ENCODE results near the gene SLC22A9.

- TF ChIP-seq CTCF (IDR thresholded peaks at IDR 0.05) (no peak), POLR2AphosphoS5 (IDR thresholded peaks at IDR 0.05) (no peak), POLR2A (IDR thresholded peaks at IDR 0.05) (no peak), EP300 (IDR thresholded peaks at IDR 0.05; ENCODE audit: low read depth) (no peak)
Measured at GRCh38 chr11:63352144-63352543, 17.4 kb upstream of the SLC22A9 start.
